GM12878 (cell line): ENCODE data around the gene FSTL1. TPM values are rescaled to one million over a fixed set of nuclear protein-coding genes. Genes with fewer than 3 reads are reported as not detected.

Experiments used
- ATAC-seq: fragments of 200-7000 bp; cut with Tn5 transposase; 3 replicates; pipeline ENCODE4 v1.9.1; 2020; ENCODE audit warnings: mild to moderate bottlenecking, moderate library complexity
- BruUV-seq: library from RNA; stranded (reverse); fragments of 400-500 nt; replicated peaks from 2 replicates; lab custom pipeline; 2021; lab: Mats Ljungman, UMichigan
- CTCF ChIA-PET: fragments of 300-600 bp; sonication (Branson Sonifier 250); formaldehyde crosslinking; extraction: SDS; loops from one replicate; lab custom pipeline; 2021; ENCODE audit warnings: inconsistent platforms; lab: Yijun Ruan, JAX
- POLR2A ChIA-PET: fragments of 350-600 bp; formaldehyde crosslinking; extraction: SDS; loops from one replicate; lab custom pipeline; 2021; ENCODE audit warnings: inconsistent platforms; lab: Charles Lee
- RAD21 ChIA-PET: fragments of 300-600 bp; sonication (Branson Sonifier 250); formaldehyde crosslinking; loops from one replicate; lab custom pipeline; 2023; ENCODE audit warnings: antibody characterized with exemption; ENCODE audit not compliant: unreplicated experiment; lab: Charles Lee
- SMC1A ChIA-PET: fragments of 300-600 bp; sonication (Branson Sonifier 250); formaldehyde crosslinking; loops from one replicate; lab custom pipeline; 2023; ENCODE audit not compliant: unreplicated experiment, uncharacterized antibody; lab: Charles Lee
- DNase-seq: peaks from one replicate; pipeline ENCODE4 v3.0.0-alpha.2; 2011; ENCODE audit warnings: low read depth, low spot score
- FAIRE-seq: peaks from 3 replicates; lab custom pipeline; 2011; peaks lifted over from hg19 to GRCh38; lab: Jason Lieb, UNC
- H2AFZ ChIP-seq: 2 replicates; pipeline ENCODE4 v1.6.0; 2011; ENCODE audit warnings: low read depth, low read length, control low read depth; ENCODE audit not compliant: control insufficient read depth
- H3K27ac ChIP-seq: 2 replicates; pipeline ENCODE4 v1.5.1; 2011; ENCODE audit warnings: control low read depth; ENCODE audit not compliant: control insufficient read depth, insufficient read depth
- H3K27me3 ChIP-seq, 2 experiments: replicated peaks in 1 of 2; 2 replicates each; pipeline versions ENCODE4 v1.6.0 to v1.6.1; 2011; ENCODE audit warnings: low read length in 1 of 2; ENCODE audit not compliant: control insufficient read depth in 2 of 2, insufficient read depth in 2 of 2
- H3K36me3 ChIP-seq, 2 experiments: 2 replicates each; pipeline ENCODE4 v1.5.1; 2011; ENCODE audit warnings: low read length in 1 of 2; ENCODE audit not compliant: control insufficient read depth in 2 of 2, insufficient read depth in 2 of 2
- H3K4me1 ChIP-seq: 2 replicates; pipeline ENCODE4 v1.6.1; 2011; ENCODE audit warnings: mild to moderate bottlenecking, low read length, moderate library complexity, mixed read lengths; ENCODE audit not compliant: control insufficient read depth, insufficient read depth
- H3K4me2 ChIP-seq: 2 replicates; pipeline ENCODE4 v1.6.0; 2011; ENCODE audit warnings: control low read depth; ENCODE audit not compliant: control insufficient read depth, insufficient read depth
- H3K4me3 ChIP-seq: fragments of 200-600 bp; sonication (generic); 2 replicates; pipeline ENCODE4 v1.5.1; 2016
- H3K79me2 ChIP-seq: 2 replicates; pipeline ENCODE4 v1.6.0; 2011; ENCODE audit warnings: low read length; ENCODE audit not compliant: control insufficient read depth, insufficient read depth
- H3K9ac ChIP-seq: 2 replicates; pipeline ENCODE4 v1.8.0; 2011; ENCODE audit warnings: low read length, control low read depth, mixed read lengths; ENCODE audit not compliant: control insufficient read depth, insufficient read depth
- H3K9me3 ChIP-seq: replicated peaks from 3 replicates; pipeline ENCODE4 v1.5.1; 2011; ENCODE audit warnings: mild to moderate bottlenecking, low read length; ENCODE audit not compliant: control insufficient read depth, insufficient read depth
- H4K20me1 ChIP-seq: 2 replicates; pipeline ENCODE4 v1.6.0; 2011; ENCODE audit not compliant: control insufficient read depth, insufficient read depth
- BMI1 ChIP-seq: fragments of 450-650 bp; IDR thresholded peaks from 2 replicates; pipeline ENCODE4 v1.6.1; 2016; ENCODE audit warnings: mild to moderate bottlenecking, moderate library complexity, borderline replicate concordance
- CHD4 ChIP-seq: fragments of 200-600 bp; sonication (generic); IDR thresholded peaks from 2 replicates; pipeline ENCODE4 v1.6.1; 2016; ENCODE audit warnings: mild to moderate bottlenecking
- CUX1 ChIP-seq: IDR thresholded peaks from 2 replicates; pipeline ENCODE4 v1.6.1; 2012; ENCODE audit warnings: improper control_type of control experiment, low read depth, low read length; ENCODE audit not compliant: insufficient replicate concordance
- ELK1 ChIP-seq: IDR thresholded peaks from 2 replicates; pipeline ENCODE4 v1.6.1; 2012; ENCODE audit warnings: low read depth, low read length, improper control_type of control experiment
- HSF1 ChIP-seq: fragments of 150-350 bp; IDR thresholded peaks from 2 replicates; pipeline ENCODE4 v1.6.1; 2014; ENCODE audit warnings: mild to moderate bottlenecking, low read depth, low read length
- NFIC ChIP-seq: IDR thresholded peaks from 2 replicates; pipeline ENCODE4 v1.6.1; 2012; ENCODE audit warnings: low read depth, mild to moderate bottlenecking, inconsistent platforms, low read length, moderate library complexity
- PAX5 ChIP-seq: IDR thresholded peaks from 2 replicates; pipeline ENCODE4 v1.6.1; 2011; ENCODE audit warnings: low read depth, low read length, borderline replicate concordance
- POLR2AphosphoS5 ChIP-seq: IDR thresholded peaks from 2 replicates; pipeline ENCODE4 v1.6.1; 2011; ENCODE audit warnings: mild to moderate bottlenecking, low read length, inconsistent platforms
- RELA ChIP-seq: fragments of 450-650 bp; IDR thresholded peaks from 2 replicates; pipeline ENCODE4 v1.8.0; 2014; ENCODE audit warnings: borderline replicate concordance; ENCODE audit not compliant: partially characterized antibody
- SRF ChIP-seq, 2 experiments: IDR thresholded peaks; 2 replicates each; pipeline ENCODE4 v1.6.1; 2011; ENCODE audit warnings: low read depth in 2 of 2, low read length in 2 of 2, mild to moderate bottlenecking in 1 of 2, moderate library complexity in 1 of 2
- ZBTB33 ChIP-seq: fragments of 450-650 bp; IDR thresholded peaks from 2 replicates; pipeline ENCODE4 v1.6.1; 2017; ENCODE audit warnings: mild to moderate bottlenecking
- ZNF274 ChIP-seq: IDR thresholded peaks from one replicate; pipeline ENCODE4 v1.8.0; 2011; ENCODE audit not compliant: insufficient read length, insufficient read depth
- in situ Hi-C: fragments of 300-500 bp; cut with MboI; formaldehyde crosslinking; loops from 9 replicates; pipeline ENCODE4 v1.14.3; 2018; ENCODE audit warnings: mixed read lengths
- intact Hi-C: fragments of 100-400 bp; cut with micrococcal nuclease; formaldehyde crosslinking; loops from one replicate; pipeline ENCODE4 v1.14.2; 2022; ENCODE audit not compliant: unreplicated experiment
- polyA plus RNA-seq, 11 experiments: library from polyadenylated mRNA; depleted of rRNA in 4 of 11; unstranded in 6 of 11; stranded (reverse) in 5 of 11; fragments of >200 nt; fragmentation: Nextera tagmentation in 4 of 11; fragmentation: Illumina TruSeq in 1 of 11; extraction: Ambion mirVana in 4 of 11; extraction: Trizol in 1 of 11; gene quantifications; 1 replicate in 1 of 11; 2 replicates in 10 of 11; pipeline versions ENCODE4 v1.2.1 to v1.2.3, GENCODE V29; 2011 to 2016; ENCODE audit warnings: inconsistent platforms in 2 of 11, missing spikeins in 2 of 11, low read depth in 1 of 11
- total RNA-seq, 4 experiments: library from RNA; depleted of rRNA in 3 of 4; stranded (reverse); fragments of >200 nt in 3 of 4; fragmentation: Illumina TruSeq in 1 of 4; extraction: Trizol in 1 of 4; gene quantifications; 2 replicates each; pipeline versions ENCODE4 v1.2.1 to v1.2.3, GENCODE V29; 2013 to 2021

FSTL1 gene
- total and polyA plus RNA-seq, 10 of the 15 experiments (the other 5 are each of a cell fraction or from before 2014, with no cell fraction given) = 0.06 to 1.7 (median 0.32) TPM; not detected in 4

- Histone ChIP-seq H3K4me2 (no peak overlapping the region), H3K79me2 (peaks cover 13% of the 10 kb centered on the region), H2AFZ (no peak overlapping the region), H3K27me3 (no peaks in the 10 kb centered on the region), H3K9me3 (no peaks in the 10 kb centered on the region), H3K9ac (no peak overlapping the region), H3K4me1 (peaks cover 4% of the 10 kb centered on the region; the same call in 1 of the 2 replicates), H3K27ac (no peak overlapping the region), H4K20me1 (no peaks in the 10 kb centered on the region), H3K4me3 (no peak overlapping the region), H3K36me3 (no peaks in the 10 kb centered on the region)
- intact Hi-C loops = no loop called here
- in situ Hi-C loops = no loop called here
- ChIA-PET RAD21 (interaction anchor here (3.0 kb wide), 1 partner anchor 64 kb away, joined by 9 read pairs; no protein-coding TSS in a partner anchor), SMC1A (interaction anchor here (1.6 kb wide), 1 partner anchor 9 kb away, joined by 3 read pairs; no protein-coding TSS in a partner anchor), CTCF (interaction anchor here (1.4 kb wide), 1 partner anchor 214 kb away, joined by 3 read pairs; no protein-coding TSS in a partner anchor), POLR2A (no interaction called here)
- FAIRE-seq (no peak), ATAC-seq (no peak), DNase-seq (no peak)
- no TSS peak for BruUV-seq
- TF ChIP-seq NFIC (no peak), PAX5 (no peak), RELA (no peak), ZNF274 (no peak), ZBTB33 (no peak), BMI1 (no peak), CHD4 (no peak), SRF (IDR thresholded peaks at IDR 0.05; ENCODE audit: low read depth in 2 of 2, low read length in 2 of 2) (no peak), CUX1 (no peak), ELK1 (no peak), POLR2AphosphoS5 (no peak), HSF1 (no peak)
These were observed 97.3 kb downstream of the FSTL1 start for GRCh38 chr3:120353463-120353862.
